Loucy (cell line): ENCODE results near the gene YBX2.
"Not testable (repeated sequence)": the region's sequence is repeated elsewhere in the genome, so short reads cannot be mapped to it uniquely, and the experiment has no call there.

Experiments used
- H2AFZ ChIP-seq: fragments of 200-600 bp; sonication (generic); 2 replicates; pipeline ENCODE4 v1.6.0; 2016; ENCODE audit warnings: antibody characterized with exemption, mild to moderate bottlenecking, low read length, moderate library complexity
- H3F3A ChIP-seq: fragments of 200-600 bp; 2 replicates; pipeline ENCODE4 v1.6.0; 2016; ENCODE audit warnings: antibody characterized with exemption, low read depth, mild to moderate bottlenecking
- H3K27me3 ChIP-seq: fragments of 200-600 bp; sonication (generic); 2 replicates; pipeline ENCODE4 v1.6.1; 2014; ENCODE audit warnings: low read length, mild to moderate bottlenecking; ENCODE audit not compliant: insufficient read depth, poor library complexity, severe bottlenecking
- H3K36me3 ChIP-seq: fragments of 200-600 bp; sonication (generic); 2 replicates; pipeline ENCODE4 v1.6.1; 2016; ENCODE audit warnings: low read length; ENCODE audit not compliant: insufficient read depth
- H3K4me1 ChIP-seq: fragments of 200-600 bp; sonication (generic); 2 replicates; pipeline ENCODE4 v1.5.1; 2014; ENCODE audit warnings: low read length, mild to moderate bottlenecking; ENCODE audit not compliant: insufficient read depth, poor library complexity, severe bottlenecking
- H3K4me2 ChIP-seq: fragments of 200-600 bp; sonication (generic); 2 replicates; pipeline ENCODE4 v1.6.0; 2014; ENCODE audit warnings: antibody characterized with exemption, low read length, low read depth, mild to moderate bottlenecking; ENCODE audit not compliant: poor library complexity, severe bottlenecking
- H3K4me3 ChIP-seq: fragments of 200-600 bp; sonication (generic); 2 replicates; pipeline ENCODE4 v1.5.1; 2014; ENCODE audit warnings: low read length, mild to moderate bottlenecking, mixed read lengths; ENCODE audit not compliant: poor library complexity, severe bottlenecking
- H3K79me2 ChIP-seq: fragments of 200-600 bp; sonication (generic); 2 replicates; pipeline ENCODE4 v1.6.1; 2014; ENCODE audit warnings: low read length; ENCODE audit not compliant: insufficient read depth
- H3K9ac ChIP-seq: fragments of 200-600 bp; sonication (generic); 2 replicates; pipeline ENCODE4 v1.6.0; 2014; ENCODE audit warnings: mild to moderate bottlenecking, low read depth, low read length, moderate library complexity; ENCODE audit not compliant: poor library complexity, severe bottlenecking
- H3K9me2 ChIP-seq: fragments of 200-600 bp; sonication (generic); replicated peaks from 2 replicates; pipeline ENCODE4 v1.6.1; 2016; ENCODE audit warnings: low read depth, low read length, mixed read lengths
- H3K9me3 ChIP-seq: fragments of 200-600 bp; sonication (generic); 2 replicates; pipeline ENCODE4 v1.6.1; 2014; ENCODE audit warnings: mild to moderate bottlenecking, antibody characterized with exemption, low read length, low read depth; ENCODE audit not compliant: insufficient read depth
- H4K20me1 ChIP-seq: fragments of 200-600 bp; sonication (generic); 2 replicates; pipeline ENCODE4 v1.6.0; 2014; ENCODE audit warnings: antibody characterized with exemption, low read length, mild to moderate bottlenecking; ENCODE audit not compliant: insufficient read depth, poor library complexity, severe bottlenecking
- CTCF ChIP-seq: fragments of 200-600 bp; sonication (generic); conservative IDR thresholded peaks from 2 replicates; pipeline ENCODE4 v1.5.1; 2014; ENCODE audit warnings: mild to moderate bottlenecking, antibody characterized with exemption, low read length
- EZH2phosphoT487 ChIP-seq: fragments of 200-600 bp; IDR thresholded peaks from 2 replicates; pipeline ENCODE4 v1.6.1; 2018; ENCODE audit warnings: antibody characterized with exemption, mild to moderate bottlenecking, moderate library complexity, borderline replicate concordance

Gene YBX2

GRCh38 chr17:7334938-7335538 is 40.6 kb upstream of the YBX2 start:
- peaks cover 50% of the 10 kb centered on the region for H3K79me2 ChIP-seq
- TF ChIP-seq CTCF (no peak), EZH2phosphoT487 (no peak)
- H3K9me3 ChIP-seq, result no peaks in the 10 kb centered on the region
- H3K9me2 ChIP-seq, result no peaks in the 10 kb centered on the region
- peak overlapping the region; percentile 99 for H3K9ac ChIP-seq
- H2AFZ ChIP-seq, result no peak overlapping the region
- H3K36me3 ChIP-seq, result no peaks in the 10 kb centered on the region
- H3F3A ChIP-seq, result 0 out of 2 replicates have a peak, but pooled peaks cover 2% of the 10 kb centered on the region
- H3K4me2 ChIP-seq, result peak overlapping the region; percentile 88
- peaks cover 27% of the 10 kb centered on the region for H4K20me1 ChIP-seq
- H3K4me1 ChIP-seq, result peaks cover 54% of the 10 kb centered on the region
- H3K27me3 ChIP-seq, result no peaks in the 10 kb centered on the region
- H3K4me3 ChIP-seq, result no peak overlapping the region

GRCh38 chr17:7332600-7333069 is 38.2 kb upstream of the YBX2 start:
- not testable (repeated sequence) for H3K9ac ChIP-seq, H3K36me3 ChIP-seq, H3K9me2 ChIP-seq, H3F3A ChIP-seq, H3K9me3 ChIP-seq, H3K4me3 ChIP-seq, H3K27me3 ChIP-seq, H3K4me2 ChIP-seq, H2AFZ ChIP-seq
- Histone ChIP-seq H3K79me2 (peaks cover 39% of the 10 kb centered on the region), H4K20me1 (peaks cover 10% of the 10 kb centered on the region), H3K4me1 (peaks cover 45% of the 10 kb centered on the region)

GRCh38 chr17:7332111-7332510 is 37.7 kb upstream of the YBX2 start:
- peaks cover 6% of the 10 kb centered on the region for H4K20me1 ChIP-seq
- peaks cover 39% of the 10 kb centered on the region for H3K79me2 ChIP-seq
- H3K9me3 ChIP-seq, result no peaks in the 10 kb centered on the region
- no peak overlapping the region for H3K4me3 ChIP-seq
- no peaks in the 10 kb centered on the region for H3K36me3 ChIP-seq
- H2AFZ ChIP-seq, result no peak overlapping the region
- H3F3A ChIP-seq, result 0 out of 2 replicates have a peak, but pooled peaks cover 2% of the 10 kb centered on the region
- peak overlapping the region; percentile 30 for H3K9ac ChIP-seq
- H3K4me2 ChIP-seq, result no peak overlapping the region
- TF ChIP-seq EZH2phosphoT487 (no peak), CTCF (no peak)
- H3K27me3 ChIP-seq, result no peaks in the 10 kb centered on the region
- H3K4me1 ChIP-seq, result peaks cover 43% of the 10 kb centered on the region
- H3K9me2 ChIP-seq, result no peaks in the 10 kb centered on the region

GRCh38 chr17:7330638-7331015 is 36.2 kb upstream of the YBX2 start:
- Histone ChIP-seq H3K79me2 (peaks cover 29% of the 10 kb centered on the region), H3K36me3 (no peaks in the 10 kb centered on the region), H3F3A (no peaks in the 10 kb centered on the region), H3K4me2 (peak overlapping the region; percentile 77), H3K9me2 (no peaks in the 10 kb centered on the region), H3K9me3 (no peaks in the 10 kb centered on the region), H2AFZ (peak overlapping the region; percentile 78; the same call in 1 of the 2 replicates), H3K9ac (peak overlapping the region; percentile 76), H3K4me3 (peak overlapping the region; percentile 84), H3K27me3 (no peaks in the 10 kb centered on the region), H4K20me1 (peaks cover 5% of the 10 kb centered on the region), H3K4me1 (peaks cover 37% of the 10 kb centered on the region)
- TF ChIP-seq CTCF (no peak), EZH2phosphoT487 (no peak)
